Omental fat pad (tissue), 4 donors: ENCODE data around the gene MGAM2. TPM values are rescaled to one million over a fixed set of nuclear protein-coding genes. Genes with fewer than 3 reads are reported as not detected.

Source experiments
- ATAC-seq: fragments of 150-250 bp; one replicate; pipeline ENCODE4 v1.9.1; 2016; ENCODE audit warnings: mild to moderate bottlenecking, moderate library complexity; ENCODE audit not compliant: low FRiP score
- DNase-seq: peaks from one replicate; pipeline ENCODE4 v3.0.0-alpha.2; 2019; ENCODE audit warnings: low spot score
- total RNA-seq, 4 donors: library from RNA; depleted of rRNA; stranded (reverse); fragments of >200 nt; gene quantifications; one replicate each; pipeline ENCODE4 v1.1.0, GENCODE V29; 2016
- TF ChIP-seq, protein P1 (sequence below), 3 donors: fragments of 450-650 bp; IDR thresholded peaks; one replicate each; pipeline ENCODE4 v1.5.1; 2016 to 2017; ENCODE audit warnings: antibody characterized with exemption in 3 of 3, mild to moderate bottlenecking in 3 of 3, moderate library complexity in 2 of 3

The MGAM2 gene
- total RNA-seq, 4 donors from 2014 or later: 0.19 to 1.9 (median 0.19) TPM; not detected in 1

DNA sequence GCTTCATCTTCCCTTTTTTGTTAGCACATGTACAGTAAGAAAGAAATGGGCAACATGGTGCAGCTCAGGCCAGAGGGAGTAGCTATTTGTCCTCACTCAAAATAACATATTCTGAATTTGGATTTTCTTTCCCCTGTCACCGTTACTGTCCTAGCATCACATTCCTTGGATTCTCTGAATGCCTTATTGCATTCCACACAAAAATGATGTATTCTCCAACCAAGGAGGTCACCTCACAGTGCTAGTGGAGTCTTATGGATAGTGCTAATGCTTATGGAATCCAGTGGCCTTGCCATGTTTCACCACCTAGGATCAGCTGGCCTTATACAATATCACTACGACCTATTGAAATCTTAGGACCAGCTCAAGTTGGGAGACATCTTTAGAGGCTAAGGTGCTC is 139.2 kb downstream of the MGAM2 start:
- TF ChIP-seq, protein P1, sequence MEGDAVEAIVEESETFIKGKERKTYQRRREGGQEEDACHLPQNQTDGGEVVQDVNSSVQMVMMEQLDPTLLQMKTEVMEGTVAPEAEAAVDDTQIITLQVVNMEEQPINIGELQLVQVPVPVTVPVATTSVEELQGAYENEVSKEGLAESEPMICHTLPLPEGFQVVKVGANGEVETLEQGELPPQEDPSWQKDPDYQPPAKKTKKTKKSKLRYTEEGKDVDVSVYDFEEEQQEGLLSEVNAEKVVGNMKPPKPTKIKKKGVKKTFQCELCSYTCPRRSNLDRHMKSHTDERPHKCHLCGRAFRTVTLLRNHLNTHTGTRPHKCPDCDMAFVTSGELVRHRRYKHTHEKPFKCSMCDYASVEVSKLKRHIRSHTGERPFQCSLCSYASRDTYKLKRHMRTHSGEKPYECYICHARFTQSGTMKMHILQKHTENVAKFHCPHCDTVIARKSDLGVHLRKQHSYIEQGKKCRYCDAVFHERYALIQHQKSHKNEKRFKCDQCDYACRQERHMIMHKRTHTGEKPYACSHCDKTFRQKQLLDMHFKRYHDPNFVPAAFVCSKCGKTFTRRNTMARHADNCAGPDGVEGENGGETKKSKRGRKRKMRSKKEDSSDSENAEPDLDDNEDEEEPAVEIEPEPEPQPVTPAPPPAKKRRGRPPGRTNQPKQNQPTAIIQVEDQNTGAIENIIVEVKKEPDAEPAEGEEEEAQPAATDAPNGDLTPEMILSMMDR (IDR thresholded peaks at IDR 0.05): no peak

DNA sequence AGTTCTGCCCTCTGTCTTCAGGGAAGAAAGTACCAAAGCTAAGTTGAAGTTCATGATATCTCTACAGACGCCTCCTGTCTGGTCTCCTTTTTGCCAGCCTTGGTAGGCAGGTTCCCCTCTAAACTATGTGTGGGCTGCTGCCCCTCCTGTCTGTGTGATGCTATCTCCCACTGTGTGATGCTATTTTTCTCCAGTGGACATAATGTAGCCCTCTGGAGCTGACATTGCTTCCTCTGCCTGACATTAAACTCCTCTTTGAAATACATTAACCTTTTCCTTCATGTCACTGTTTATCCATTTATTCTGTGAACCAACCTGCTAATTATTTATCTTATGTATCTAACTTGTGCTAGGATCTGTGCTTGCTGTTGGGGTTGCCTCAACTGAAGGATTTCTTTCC is 146.4 kb downstream of the MGAM2 start, which contains the start of gene PRSS58:
Gene PRSS58 (minus strand): TSS at position 101 of the 400 bp plus-strand sequence. CDS start 351 bp downstream, outside the sequence.
- TF ChIP-seq, protein P1 (IDR thresholded peaks at IDR 0.05): no peak
- DNase-seq: no peak
- no peak for ATAC-seq

More for the DNA sequence above, 139.2 kb downstream of the MGAM2 start:
- DNase-seq (no peak), ATAC-seq (no peak)

DNA sequence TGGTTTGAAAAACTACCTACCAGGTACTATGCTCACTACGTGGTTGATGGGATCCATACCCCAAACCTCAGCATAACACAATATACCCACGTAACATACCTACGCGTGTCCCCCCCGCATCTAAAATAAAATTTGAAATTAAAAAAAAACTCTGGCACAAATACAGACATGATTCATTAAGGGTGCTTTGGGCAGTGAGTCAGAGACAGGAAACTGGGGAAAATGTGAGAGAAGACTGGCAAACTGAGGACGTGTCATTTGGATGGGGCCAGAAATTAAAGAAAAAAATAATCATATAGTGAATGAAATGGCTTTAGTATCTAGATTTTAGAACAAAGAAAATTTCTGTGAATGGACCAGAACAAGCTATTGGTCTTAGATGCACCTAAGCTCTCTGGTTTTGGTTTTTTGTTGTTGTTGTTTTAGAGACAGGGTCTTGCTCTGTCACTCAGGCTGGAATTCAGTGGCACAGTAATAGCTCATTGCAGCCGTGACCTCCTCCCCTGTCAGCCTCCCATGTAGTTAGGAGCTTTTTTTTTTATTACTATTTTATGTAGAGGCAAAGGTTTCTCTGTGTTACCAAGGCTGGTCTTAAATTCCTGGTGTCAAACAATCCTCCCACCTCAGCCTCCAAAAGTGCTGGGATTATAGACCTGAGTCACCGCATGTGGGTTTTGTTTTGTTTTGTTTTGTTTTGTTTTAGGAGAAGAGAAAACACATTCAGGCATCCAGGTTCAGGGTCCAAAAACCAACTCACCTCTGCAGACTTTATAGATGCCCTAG is 152.3 kb downstream of the MGAM2 start:
- TF ChIP-seq, protein P1 (IDR thresholded peaks at IDR 0.05): no peak
- ATAC-seq (no peak), DNase-seq (no peak)

Other genes starting within 250 kb of the MGAM2 start
- gene OR9A4, start 195.3 kb upstream of the MGAM2 start, total RNA-seq: under 1 TPM in 1 of 4 donors, not detected in 3; 0.95 TPM
- 1 to 10 TPM in 1 of 4 donors, under 1 TPM in 3; 0.25 to 1.1 (median 0.53) TPM for gene CLEC5A, start 164.7 kb upstream of the MGAM2 start, total RNA-seq
- not detected for gene TAS2R38, start 137.9 kb upstream of the MGAM2 start, total RNA-seq
- 10 to 100 TPM in 1 of 4 donors, 1 to 10 TPM in 1, under 1 TPM in 2; 0.93 to 27.6 (median 1.2) TPM for gene MGAM, start 115.8 kb upstream of the MGAM2 start, total RNA-seq
- not detected for gene PRSS58, start 146.3 kb downstream of the MGAM2 start, total RNA-seq